Gastroesophageal sphincter (tissue), 3 donors: ENCODE results near the gene FOXJ3.

Source experiments
- EP300 ChIP-seq: sonication (generic); formaldehyde crosslinking; IDR thresholded peaks from one replicate; pipeline ENCODE4 v1.6.1; 2017; ENCODE audit warnings: antibody characterized with exemption, mild to moderate bottlenecking
- POLR2A ChIP-seq, 2 donors: fragments of 450-650 bp; IDR thresholded peaks; one replicate each; pipeline ENCODE4 v1.6.1; 2017; ENCODE audit warnings: antibody characterized with exemption in 2 of 2, mild to moderate bottlenecking in 2 of 2, moderate library complexity in 1 of 2
- TF ChIP-seq, protein P1 (sequence below), 4 experiments: fragments of 200-600 bp in 2 of 4; fragments of 450-650 bp in 2 of 4; sonication (generic) in 1 of 4; IDR thresholded peaks; one replicate each; pipeline ENCODE4 v1.5.1; 2017 to 2019; ENCODE audit warnings: antibody characterized with exemption in 4 of 4, mild to moderate bottlenecking in 2 of 4, moderate library complexity in 2 of 4

- TF ChIP-seq EP300 (no peak), POLR2A (IDR thresholded peaks at IDR 0.05) (no peak)
- TF ChIP-seq, protein P1, sequence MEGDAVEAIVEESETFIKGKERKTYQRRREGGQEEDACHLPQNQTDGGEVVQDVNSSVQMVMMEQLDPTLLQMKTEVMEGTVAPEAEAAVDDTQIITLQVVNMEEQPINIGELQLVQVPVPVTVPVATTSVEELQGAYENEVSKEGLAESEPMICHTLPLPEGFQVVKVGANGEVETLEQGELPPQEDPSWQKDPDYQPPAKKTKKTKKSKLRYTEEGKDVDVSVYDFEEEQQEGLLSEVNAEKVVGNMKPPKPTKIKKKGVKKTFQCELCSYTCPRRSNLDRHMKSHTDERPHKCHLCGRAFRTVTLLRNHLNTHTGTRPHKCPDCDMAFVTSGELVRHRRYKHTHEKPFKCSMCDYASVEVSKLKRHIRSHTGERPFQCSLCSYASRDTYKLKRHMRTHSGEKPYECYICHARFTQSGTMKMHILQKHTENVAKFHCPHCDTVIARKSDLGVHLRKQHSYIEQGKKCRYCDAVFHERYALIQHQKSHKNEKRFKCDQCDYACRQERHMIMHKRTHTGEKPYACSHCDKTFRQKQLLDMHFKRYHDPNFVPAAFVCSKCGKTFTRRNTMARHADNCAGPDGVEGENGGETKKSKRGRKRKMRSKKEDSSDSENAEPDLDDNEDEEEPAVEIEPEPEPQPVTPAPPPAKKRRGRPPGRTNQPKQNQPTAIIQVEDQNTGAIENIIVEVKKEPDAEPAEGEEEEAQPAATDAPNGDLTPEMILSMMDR (IDR thresholded peaks at IDR 0.05): no peak
These were observed 182.9 kb downstream of the FOXJ3 start for GRCh38 chr1:42152119-42152518.
